BJ (cell line): ENCODE results near the gene ECHS1. TPM values are rescaled to one million over a fixed set of nuclear protein-coding genes. Genes with fewer than 3 reads are reported as not detected.
"Not testable (repeated sequence)": the region's sequence is repeated elsewhere in the genome, so short reads cannot be mapped to it uniquely, and the experiment has no call there.

Experiments
- CTCF ChIA-PET: fragments of 350-600 bp; formaldehyde crosslinking; extraction: SDS; loops from one replicate; lab custom pipeline; 2021; ENCODE audit warnings: antibody characterized with exemption, inconsistent platforms; lab: Yijun Ruan, JAX
- POLR2A ChIA-PET: fragments of 300-600 bp; sonication (Branson Sonifier 250); formaldehyde crosslinking; extraction: SDS; loops from one replicate; lab custom pipeline; 2021; ENCODE audit warnings: antibody characterized with exemption; lab: Charles Lee
- DNase-seq: peaks from one replicate; pipeline ENCODE4 v3.0.0-alpha.2; 2011; ENCODE audit warnings: low read depth
- H3K27me3 ChIP-seq: 2 replicates; pipeline ENCODE4 v1.6.0; 2011; ENCODE audit warnings: low read length; ENCODE audit not compliant: control insufficient read depth, insufficient read depth
- H3K36me3 ChIP-seq: 2 replicates; pipeline ENCODE4 v1.5.1; 2011; ENCODE audit warnings: low read length; ENCODE audit not compliant: control insufficient read depth, insufficient read depth
- H3K4me3 ChIP-seq: 2 replicates; pipeline ENCODE4 v1.5.1; 2011; ENCODE audit warnings: low read depth, mild to moderate bottlenecking, control low read depth, low read length
- polyA plus RNA-seq: library from polyadenylated mRNA; depleted of rRNA; stranded (reverse); fragments of >200 nt; gene quantifications from 2 replicates; pipeline ENCODE4 v1.2.3, GENCODE V29; 2011
- TF ChIP-seq, protein P1 (sequence below): IDR thresholded peaks from 2 replicates; pipeline ENCODE4 v1.5.1; 2011; ENCODE audit warnings: low read depth, mild to moderate bottlenecking, control low read depth, inconsistent platforms, low read length, moderate library complexity; ENCODE audit not compliant: insufficient read depth

ECHS1 gene
- polyA plus RNA-seq, 1 experiment, result 63.9 TPM

DNA sequence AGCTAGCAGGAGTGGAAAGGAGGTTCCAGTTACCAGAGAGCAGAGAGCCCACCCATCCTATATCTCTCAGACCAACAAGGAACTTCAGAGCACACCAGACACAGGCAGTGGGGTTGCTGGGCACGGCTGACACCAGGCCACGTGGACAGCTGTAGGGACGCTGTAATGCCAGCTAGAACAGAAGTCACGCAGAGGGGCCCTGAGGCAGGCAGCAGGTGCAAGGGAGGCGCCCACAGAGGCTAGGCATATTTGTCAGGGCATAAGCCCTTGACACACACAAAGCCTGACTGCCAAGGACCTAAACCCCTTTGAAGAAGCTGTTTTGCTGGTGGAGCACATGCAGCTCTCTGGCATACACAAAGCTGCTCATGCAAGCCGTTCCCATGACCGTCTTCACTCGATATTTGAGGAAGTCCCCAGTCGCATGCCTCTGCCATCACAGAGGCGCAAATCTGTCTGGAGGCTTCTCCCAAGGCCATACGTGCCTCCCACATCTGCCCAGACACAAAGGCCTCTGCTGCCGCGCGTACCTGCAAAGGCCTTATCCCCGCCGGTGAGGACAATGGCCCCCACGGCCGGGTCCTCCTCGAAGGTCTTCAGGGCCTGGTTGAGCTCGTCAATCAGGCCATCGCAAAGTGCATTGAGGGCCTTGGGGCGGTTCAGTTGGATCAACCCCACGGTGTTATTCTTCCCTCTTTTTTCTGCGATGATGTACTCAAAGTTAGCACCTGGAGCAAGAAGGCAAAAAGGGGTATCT lies 2.9 kb downstream of the ECHS1 start:
- CTCF ChIA-PET, result interaction anchor here (0.8 kb wide), 1 partner anchor 11 kb away, joined by 3 read pairs; no protein-coding TSS in a partner anchor

DNA sequence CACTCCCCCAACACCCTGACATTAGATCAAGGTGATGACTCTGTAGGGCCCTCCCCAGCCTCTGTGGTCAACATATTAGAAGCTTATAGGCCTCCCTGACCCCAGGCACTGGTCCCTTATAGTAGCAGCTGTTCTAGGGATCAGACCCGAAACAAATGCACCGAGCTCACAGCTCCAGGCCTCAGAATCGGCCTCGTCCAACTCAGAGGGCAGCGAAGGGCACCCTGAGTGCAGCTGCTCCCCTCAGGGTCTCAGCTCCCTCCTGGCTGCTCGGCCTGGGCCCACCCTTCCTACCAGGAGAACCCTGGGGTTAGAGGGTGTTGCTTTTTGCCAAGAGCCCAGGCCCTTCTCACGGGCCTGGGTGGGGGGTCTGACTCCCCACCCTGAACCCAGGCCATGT lies 5.0 kb downstream of the ECHS1 start:
- Histone ChIP-seq H3K36me3 (peaks cover 38% of the 10 kb centered on the region), H3K27me3 (no peaks in the 10 kb centered on the region), H3K4me3 (no peak overlapping the region)
- POLR2A ChIA-PET, result no interaction called here
- TF ChIP-seq, protein P1, sequence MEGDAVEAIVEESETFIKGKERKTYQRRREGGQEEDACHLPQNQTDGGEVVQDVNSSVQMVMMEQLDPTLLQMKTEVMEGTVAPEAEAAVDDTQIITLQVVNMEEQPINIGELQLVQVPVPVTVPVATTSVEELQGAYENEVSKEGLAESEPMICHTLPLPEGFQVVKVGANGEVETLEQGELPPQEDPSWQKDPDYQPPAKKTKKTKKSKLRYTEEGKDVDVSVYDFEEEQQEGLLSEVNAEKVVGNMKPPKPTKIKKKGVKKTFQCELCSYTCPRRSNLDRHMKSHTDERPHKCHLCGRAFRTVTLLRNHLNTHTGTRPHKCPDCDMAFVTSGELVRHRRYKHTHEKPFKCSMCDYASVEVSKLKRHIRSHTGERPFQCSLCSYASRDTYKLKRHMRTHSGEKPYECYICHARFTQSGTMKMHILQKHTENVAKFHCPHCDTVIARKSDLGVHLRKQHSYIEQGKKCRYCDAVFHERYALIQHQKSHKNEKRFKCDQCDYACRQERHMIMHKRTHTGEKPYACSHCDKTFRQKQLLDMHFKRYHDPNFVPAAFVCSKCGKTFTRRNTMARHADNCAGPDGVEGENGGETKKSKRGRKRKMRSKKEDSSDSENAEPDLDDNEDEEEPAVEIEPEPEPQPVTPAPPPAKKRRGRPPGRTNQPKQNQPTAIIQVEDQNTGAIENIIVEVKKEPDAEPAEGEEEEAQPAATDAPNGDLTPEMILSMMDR, result no peak
- no peak for DNase-seq
- CTCF ChIA-PET, result no interaction called here

More for the DNA sequence above, 2.9 kb downstream of the ECHS1 start:
- TF ChIP-seq, protein P1, result no peak
- DNase-seq, result no peak
- POLR2A ChIA-PET, result no interaction called here
- H3K4me3 ChIP-seq, result no peak overlapping the region
- H3K27me3 ChIP-seq, result no peaks in the 10 kb centered on the region
- H3K36me3 ChIP-seq, result peaks cover 33% of the 10 kb centered on the region

DNA sequence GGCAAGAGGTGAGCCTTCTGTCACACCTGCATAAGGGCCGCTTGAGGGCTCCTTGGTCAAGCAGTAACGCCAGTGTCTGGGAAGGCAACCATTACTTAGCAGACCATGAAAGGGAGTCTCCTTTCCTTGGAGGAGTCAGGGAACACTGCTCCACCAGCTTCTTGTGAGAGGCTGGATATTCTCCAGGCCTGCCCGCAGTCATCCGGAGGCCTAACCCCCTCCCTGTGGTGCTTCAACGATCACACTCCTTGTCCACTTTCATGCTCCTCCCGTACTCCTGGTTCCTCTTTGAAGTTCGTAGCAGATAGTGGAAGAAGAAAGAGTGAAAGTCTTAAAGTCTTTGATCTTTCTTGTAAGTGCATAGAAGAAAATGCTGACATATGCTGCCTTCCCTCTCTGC lies 5.7 kb downstream of the ECHS1 start:
- peaks cover 38% of the 10 kb centered on the region for H3K36me3 ChIP-seq
- H3K27me3 ChIP-seq, H3K4me3 ChIP-seq, CTCF ChIA-PET, POLR2A ChIA-PET, DNase-seq: not testable (repeated sequence)

GRCh38 chr10:133366751-133367150 lies 6.4 kb downstream of the ECHS1 start:
- POLR2A ChIA-PET, result no interaction called here
- TF ChIP-seq, protein P1, result no peak
- CTCF ChIA-PET, result no interaction called here
- Histone ChIP-seq H3K4me3 (no peak overlapping the region), H3K27me3 (no peaks in the 10 kb centered on the region), H3K36me3 (peaks cover 38% of the 10 kb centered on the region)
- DNase-seq, result no peak

DNA sequence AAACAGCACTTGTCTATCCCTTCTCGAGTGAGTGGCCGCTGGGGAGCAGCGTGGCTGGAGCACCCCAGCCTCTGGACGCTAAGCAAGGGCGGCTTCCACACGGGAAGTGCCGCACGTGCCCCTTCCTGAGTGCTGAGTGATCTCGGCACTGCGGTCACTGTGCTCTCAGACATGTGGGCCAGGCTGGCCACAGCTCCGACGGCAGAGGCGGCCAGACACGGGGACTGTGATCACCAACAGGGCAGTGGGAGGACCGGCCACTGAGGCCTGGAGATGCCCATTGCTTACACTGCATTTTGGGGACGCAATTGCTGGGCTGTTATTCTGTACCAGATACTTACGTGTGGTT lies 7.0 kb downstream of the ECHS1 start:
- TF ChIP-seq, protein P1, result no peak
- H3K4me3 ChIP-seq, result no peak overlapping the region
- CTCF ChIA-PET, result no interaction called here
- H3K27me3 ChIP-seq, result no peaks in the 10 kb centered on the region
- H3K36me3 ChIP-seq, result peaks cover 35% of the 10 kb centered on the region
- POLR2A ChIA-PET, result no interaction called here
- DNase-seq, result no peak
